Ishikawa (cell line): ENCODE results near the gene OMD.

Experiments
- CEBPB ChIP-seq: IDR thresholded peaks from 2 replicates; pipeline ENCODE4 v1.6.1; 2012
- CREB1 ChIP-seq: IDR thresholded peaks from 2 replicates; pipeline ENCODE4 v1.6.1; 2012; ENCODE audit warnings: low read depth
- EGR1 ChIP-seq: IDR thresholded peaks from 2 replicates; pipeline ENCODE4 v1.6.1; 2012
- EP300 ChIP-seq: IDR thresholded peaks from 2 replicates; pipeline ENCODE4 v1.6.1; 2012; ENCODE audit warnings: borderline replicate concordance
- FOXM1 ChIP-seq: IDR thresholded peaks from 2 replicates; pipeline ENCODE4 v1.6.1; 2012; ENCODE audit warnings: low read depth, borderline replicate concordance
- MAX ChIP-seq: IDR thresholded peaks from 2 replicates; pipeline ENCODE4 v1.6.1; 2012
- NFIC ChIP-seq: IDR thresholded peaks from 2 replicates; pipeline ENCODE4 v1.6.1; 2012
- RAD21 ChIP-seq: IDR thresholded peaks from 2 replicates; pipeline ENCODE4 v1.6.1; 2012; ENCODE audit warnings: low read depth
- REST ChIP-seq: IDR thresholded peaks from 2 replicates; pipeline ENCODE4 v1.6.1; 2012; ENCODE audit warnings: low read depth, mild to moderate bottlenecking
- TAF1 ChIP-seq: IDR thresholded peaks from 2 replicates; pipeline ENCODE4 v1.6.1; 2012; ENCODE audit warnings: low read depth, mild to moderate bottlenecking
- TCF12 ChIP-seq: IDR thresholded peaks from 2 replicates; pipeline ENCODE4 v1.6.1; 2012; ENCODE audit warnings: low read depth
- TEAD4 ChIP-seq: IDR thresholded peaks from 2 replicates; pipeline ENCODE4 v1.6.1; 2012
- USF1 ChIP-seq: IDR thresholded peaks from 2 replicates; pipeline ENCODE4 v1.6.1; 2012
- YY1 ChIP-seq: IDR thresholded peaks from 2 replicates; pipeline ENCODE4 v1.6.1; 2012; ENCODE audit warnings: low read depth
- ZBTB7A ChIP-seq: IDR thresholded peaks from 2 replicates; pipeline ENCODE4 v1.6.1; 2012; ENCODE audit warnings: low read depth

Gene OMD

GRCh38 chr9:92422611-92423338, 1.5 kb downstream of the OMD start:
- TF ChIP-seq EP300 (no peak), FOXM1 (no peak), NFIC (no peak), YY1 (no peak), EGR1 (no peak), TCF12 (no peak), MAX (no peak), TEAD4 (no peak), USF1 (no peak), CEBPB (no peak)

- TF ChIP-seq RAD21: no peak
Measured at GRCh38 chr9:92414566-92414965, 9.7 kb downstream of the OMD start.

GRCh38 chr9:92408747-92409478, 15.4 kb downstream of the OMD start:
- no peak for TF ChIP-seq CEBPB
- no peak for TF ChIP-seq EGR1
- TF ChIP-seq USF1: no peak
- no peak for TF ChIP-seq CREB1
- TF ChIP-seq ZBTB7A: no peak
- no peak for TF ChIP-seq FOXM1
- no peak for TF ChIP-seq TAF1
- no peak for TF ChIP-seq TCF12
- no peak for TF ChIP-seq REST
- TF ChIP-seq RAD21: no peak
- TF ChIP-seq TEAD4: no peak
- no peak for TF ChIP-seq YY1
- TF ChIP-seq EP300: no peak

GRCh38 chr9:92407818-92408217, 16.5 kb downstream of the OMD start:
- TF ChIP-seq FOXM1: no peak
- TF ChIP-seq REST: no peak
- TF ChIP-seq YY1: no peak
- TF ChIP-seq MAX: no peak
- TF ChIP-seq CREB1: no peak
- TF ChIP-seq RAD21: no peak
- TF ChIP-seq TAF1: no peak
- no peak for TF ChIP-seq TCF12
- TF ChIP-seq EGR1: no peak
- TF ChIP-seq CEBPB: no peak
- no peak for TF ChIP-seq NFIC
- no peak for TF ChIP-seq USF1
- no peak for TF ChIP-seq ZBTB7A
- TF ChIP-seq TEAD4: no peak
- no peak for TF ChIP-seq EP300

- TF ChIP-seq FOXM1 (no peak), EP300 (no peak), NFIC (no peak), ZBTB7A (no peak), CREB1 (no peak), RAD21 (no peak), USF1 (no peak), TCF12 (no peak), TEAD4 (no peak), MAX (no peak), CEBPB (no peak), REST (no peak), YY1 (no peak), TAF1 (no peak)
Measured at GRCh38 chr9:92406477-92406876, 17.8 kb downstream of the OMD start.
